Stomach (tissue), 4 donors: ENCODE measurements around the gene PTPRE.

Experiments used
- CTCF ChIP-seq, 7 experiments: fragments of 450-650 bp in 4 of 7; fragments of 200-600 bp in 3 of 7; sonication (generic) in 3 of 7; IDR thresholded peaks; one replicate each; pipeline ENCODE4 v1.5.1; 2016 to 2019; ENCODE audit warnings: antibody characterized with exemption in 7 of 7, control low read depth in 2 of 7, mild to moderate bottlenecking in 1 of 7
- EP300 ChIP-seq: sonication (generic); formaldehyde crosslinking; IDR thresholded peaks from one replicate; pipeline ENCODE4 v1.6.1; 2017; ENCODE audit warnings: antibody characterized with exemption
- POLR2A ChIP-seq, 4 donors: fragments of 450-650 bp; IDR thresholded peaks; one replicate each; pipeline ENCODE4 v1.6.1; 2016; ENCODE audit warnings: antibody characterized with exemption in 4 of 4, control low read depth in 2 of 4, mild to moderate bottlenecking in 1 of 4, moderate library complexity in 1 of 4

- no peak for TF ChIP-seq CTCF (IDR thresholded peaks at IDR 0.05)
- TF ChIP-seq POLR2A (IDR thresholded peaks at IDR 0.05): no peak
- no peak for TF ChIP-seq EP300
Measured at GRCh38 chr10:128055061-128055868, 148.4 kb downstream of the PTPRE start.
